CD4-positive, alpha-beta T cell (primary cell): Measurements from ENCODE around the gene PATJ. TPM values are rescaled to one million over a fixed set of nuclear protein-coding genes. Genes with fewer than 3 reads are reported as not detected.
"Not testable (repeated sequence)": the region's sequence is repeated elsewhere in the genome, so short reads cannot be mapped to it uniquely, and the experiment has no call there.

Experiments used
- ATAC-seq: fragments of 200-7000 bp; cut with Tn5 transposase; one replicate; pipeline ENCODE4 v1.10.0; 2022; ENCODE audit warnings: mild to moderate bottlenecking; ENCODE audit not compliant: poor library complexity
- CTCF ChIA-PET: fragments of 350-600 bp; sonication (Branson Sonifier 250); formaldehyde crosslinking; loops from one replicate; lab custom pipeline; 2021; ENCODE audit warnings: antibody characterized with exemption, inconsistent platforms; lab: Charles Lee
- POLR2A ChIA-PET: fragments of 350-600 bp; sonication (Branson Sonifier 250); formaldehyde crosslinking; loops from one replicate; lab custom pipeline; 2021; ENCODE audit warnings: antibody characterized with exemption, inconsistent platforms; lab: Charles Lee
- DNase-seq, 14 experiments: peaks; one replicate each; pipeline ENCODE4 v3.0.0-alpha.2; 2013 to 2020; ENCODE audit warnings: mixed read lengths in 2 of 14
- H3K27ac ChIP-seq, 2 donors: one replicate each; pipeline versions ENCODE4 v1.5.1 to v1.7.0; 2013; ENCODE audit warnings: low read length in 2 of 2, low read depth in 1 of 2, mild to moderate bottlenecking in 1 of 2
- H3K27me3 ChIP-seq, 2 experiments: 1 replicate in 1 of 2; 2 replicates in 1 of 2; pipeline versions ENCODE4 v1.6.1 to v1.7.0; 2013; ENCODE audit warnings: low read length in 2 of 2, control low read depth in 1 of 2, mild to moderate bottlenecking in 1 of 2, moderate library complexity in 1 of 2; ENCODE audit not compliant: insufficient read depth in 2 of 2, control insufficient read depth in 1 of 2
- H3K36me3 ChIP-seq: one replicate; pipeline ENCODE4 v1.6.1; 2013; ENCODE audit warnings: low read length, control low read depth; ENCODE audit not compliant: insufficient read depth
- H3K4me1 ChIP-seq: one replicate; pipeline ENCODE4 v1.6.1; 2013; ENCODE audit warnings: low read length, control low read depth; ENCODE audit not compliant: insufficient read depth
- H3K4me3 ChIP-seq: one replicate; pipeline ENCODE4 v1.5.1; 2013; ENCODE audit warnings: mild to moderate bottlenecking, low read length, moderate library complexity
- H3K9me3 ChIP-seq, 2 experiments: 1 replicate in 1 of 2; 2 replicates in 1 of 2; pipeline versions ENCODE4 v1.6.1 to v1.7.0; 2013; ENCODE audit warnings: low read length in 2 of 2, mild to moderate bottlenecking in 2 of 2, control low read depth in 1 of 2, moderate library complexity in 1 of 2; ENCODE audit not compliant: control insufficient read depth in 1 of 2, insufficient read depth in 1 of 2
- H3K27ac Mint-ChIP-seq: one replicate; pipeline ENCODE4 v1.8.0; 2020; ENCODE audit warnings: mixed read lengths
- H3K27me3 Mint-ChIP-seq: one replicate; pipeline ENCODE4 v1.8.0; 2021; ENCODE audit warnings: mixed read lengths
- H3K36me3 Mint-ChIP-seq: one replicate; pipeline ENCODE4 v1.8.0; 2021; ENCODE audit warnings: low read depth, mixed read lengths
- H3K4me1 Mint-ChIP-seq: one replicate; pipeline ENCODE4 v1.8.0; 2021; ENCODE audit warnings: low read depth, mixed read lengths
- H3K4me3 Mint-ChIP-seq: one replicate; pipeline ENCODE4 v1.8.0; 2020; ENCODE audit warnings: mild to moderate bottlenecking, mixed read lengths
- H3K9me3 Mint-ChIP-seq: one replicate; pipeline ENCODE4 v1.8.0; 2020; ENCODE audit warnings: mixed read lengths
- intact Hi-C, 2 experiments: fragments of 100-400 bp; cut with DNase I in 1 of 2; cut with micrococcal nuclease in 1 of 2; formaldehyde crosslinking; loops; one replicate each; pipeline versions ENCODE4 v1.15.1 to v1.9.0; 2023 to 2025; cut with DNase I, micrococcal nuclease
- total RNA-seq, 174 experiments: library from RNA in 2 of 174; stranded (reverse) in 2 of 174; gene quantifications; one replicate each; pipeline ENCODE4 v1.2.3 and lab custom pipeline; 2021 to 2026
- TF ChIP-seq, protein P1 (sequence below): fragments of 200-600 bp; IDR thresholded peaks from one replicate; pipeline ENCODE4 v1.8.0; 2022; ENCODE audit warnings: antibody characterized with exemption, mild to moderate bottlenecking

PATJ gene
- total RNA-seq, 2 experiments from 2014 or later: 50.4 to 54.1 TPM

DNA sequence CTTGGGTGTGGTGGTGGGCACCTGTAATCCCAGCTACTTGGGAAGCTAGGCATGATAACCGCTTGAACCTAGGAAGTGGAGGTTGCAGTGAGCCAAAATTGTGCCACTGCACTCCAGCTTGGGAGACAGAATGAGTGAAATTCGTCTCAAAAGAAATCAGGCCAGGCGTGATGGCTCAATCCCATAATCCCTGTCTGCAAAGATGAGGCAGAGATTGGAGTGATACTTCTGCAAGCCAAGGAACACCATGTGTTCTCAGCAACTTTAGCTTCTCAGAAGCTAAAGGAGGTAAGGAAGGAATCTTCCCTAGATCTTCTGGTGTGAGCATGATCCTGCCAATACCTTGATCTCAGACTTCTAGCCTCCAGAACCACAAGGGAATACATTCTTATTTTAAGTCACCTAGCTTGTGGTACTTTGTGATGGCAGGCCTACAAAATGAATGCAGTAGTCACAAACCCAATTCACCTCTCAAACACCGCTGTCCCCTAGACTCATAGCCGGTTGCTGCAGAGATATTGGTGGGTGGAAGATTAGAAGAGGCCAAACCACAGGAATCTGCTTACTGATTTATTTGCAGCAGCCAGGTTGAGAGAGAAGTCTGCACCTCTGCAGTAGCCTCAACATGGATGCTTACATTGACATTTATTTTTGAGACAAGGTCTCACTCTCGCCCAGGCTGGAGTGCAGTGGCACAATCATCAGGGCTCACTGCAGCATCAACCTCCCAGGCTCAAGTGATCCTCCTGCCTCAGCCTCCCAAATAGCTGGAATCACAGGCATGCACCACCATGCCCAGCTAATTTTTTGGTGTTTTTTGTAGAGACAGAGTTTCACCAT, 471.0 kb downstream of the PATJ start:
- peaks cover 16% of the 10 kb centered on the region for H3K9me3 Mint-ChIP-seq
- Histone ChIP-seq H3K4me1 (no peaks in the 10 kb centered on the region), H3K27me3 (no peaks in the 10 kb centered on the region), H3K36me3 (no peaks in the 10 kb centered on the region), H3K27ac (no peak overlapping the region), H3K4me3 (no peak overlapping the region), H3K9me3 (peaks cover 7 to 14% of the 10 kb centered on the region in 2 experiments)
- TF ChIP-seq, protein P1, sequence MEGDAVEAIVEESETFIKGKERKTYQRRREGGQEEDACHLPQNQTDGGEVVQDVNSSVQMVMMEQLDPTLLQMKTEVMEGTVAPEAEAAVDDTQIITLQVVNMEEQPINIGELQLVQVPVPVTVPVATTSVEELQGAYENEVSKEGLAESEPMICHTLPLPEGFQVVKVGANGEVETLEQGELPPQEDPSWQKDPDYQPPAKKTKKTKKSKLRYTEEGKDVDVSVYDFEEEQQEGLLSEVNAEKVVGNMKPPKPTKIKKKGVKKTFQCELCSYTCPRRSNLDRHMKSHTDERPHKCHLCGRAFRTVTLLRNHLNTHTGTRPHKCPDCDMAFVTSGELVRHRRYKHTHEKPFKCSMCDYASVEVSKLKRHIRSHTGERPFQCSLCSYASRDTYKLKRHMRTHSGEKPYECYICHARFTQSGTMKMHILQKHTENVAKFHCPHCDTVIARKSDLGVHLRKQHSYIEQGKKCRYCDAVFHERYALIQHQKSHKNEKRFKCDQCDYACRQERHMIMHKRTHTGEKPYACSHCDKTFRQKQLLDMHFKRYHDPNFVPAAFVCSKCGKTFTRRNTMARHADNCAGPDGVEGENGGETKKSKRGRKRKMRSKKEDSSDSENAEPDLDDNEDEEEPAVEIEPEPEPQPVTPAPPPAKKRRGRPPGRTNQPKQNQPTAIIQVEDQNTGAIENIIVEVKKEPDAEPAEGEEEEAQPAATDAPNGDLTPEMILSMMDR: no peak
- H3K27ac Mint-ChIP-seq: no peak overlapping the region
- intact Hi-C loops: no loop called here
- no peaks in the 10 kb centered on the region for H3K27me3 Mint-ChIP-seq
- H3K4me1 Mint-ChIP-seq: no peaks in the 10 kb centered on the region
- DNase-seq: no peak
- ChIA-PET POLR2A (no interaction called here), CTCF (no interaction called here)
- H3K36me3 Mint-ChIP-seq: no peaks in the 10 kb centered on the region
- no peak for ATAC-seq
- no peak overlapping the region for H3K4me3 Mint-ChIP-seq

DNA sequence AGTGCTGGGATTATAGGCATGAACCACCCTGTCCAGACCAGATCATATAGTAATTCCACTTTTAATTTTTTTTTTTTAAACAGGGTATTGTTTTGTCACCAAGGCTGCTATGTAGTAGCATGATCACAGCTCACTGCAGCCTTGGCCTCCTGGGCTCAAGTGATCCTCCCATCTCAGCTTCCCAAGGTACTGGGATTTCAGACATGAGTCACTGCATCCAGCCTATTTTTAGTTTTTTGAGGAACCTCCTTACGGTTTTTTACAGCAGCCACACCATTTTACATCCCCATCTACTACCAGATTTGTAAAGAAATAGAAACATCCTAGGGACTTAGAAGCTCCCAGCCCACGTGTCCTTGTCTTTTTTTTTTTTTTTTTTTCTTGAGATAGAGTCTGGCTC, 476.3 kb downstream of the PATJ start:
- Mint-ChIP-seq H3K27me3 (no peaks in the 10 kb centered on the region), H3K9me3 (peaks cover 3% of the 10 kb centered on the region), H3K36me3 (no peaks in the 10 kb centered on the region), H3K27ac (no peak overlapping the region), H3K4me3 (no peak overlapping the region), H3K4me1 (no peaks in the 10 kb centered on the region)
- TF ChIP-seq, protein P1: no peak
- POLR2A ChIA-PET: no interaction called here
- H3K4me1 ChIP-seq: no peaks in the 10 kb centered on the region
- H3K36me3 ChIP-seq: no peaks in the 10 kb centered on the region
- intact Hi-C loops: no loop called here
- no peak overlapping the region for H3K27ac ChIP-seq
- no peaks in the 10 kb centered on the region for H3K9me3 ChIP-seq
- H3K27me3 ChIP-seq: no peaks in the 10 kb centered on the region
- no peak overlapping the region for H3K4me3 ChIP-seq
- DNase-seq (no peak), ATAC-seq (no peak)
- CTCF ChIA-PET: no interaction called here

DNA sequence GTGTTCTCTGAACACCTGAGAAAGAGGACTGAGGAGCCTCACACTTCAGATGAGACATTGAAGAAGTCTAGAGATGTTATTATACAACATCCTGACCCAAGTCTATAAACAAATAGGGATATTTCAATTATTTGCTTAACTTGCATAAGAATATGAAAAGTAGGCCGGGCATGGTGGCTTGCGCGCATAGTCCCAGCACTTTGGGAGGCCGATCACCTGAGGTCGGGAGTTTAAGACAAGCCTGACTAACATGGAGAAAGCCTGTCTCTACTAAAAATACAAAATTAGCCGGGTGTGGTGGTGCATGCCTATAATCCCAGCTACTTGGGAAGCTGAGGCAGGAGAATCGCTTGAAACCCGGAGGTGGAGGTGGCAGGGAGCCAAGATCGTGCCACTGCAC, 478.2 kb downstream of the PATJ start:
- H3K4me1 Mint-ChIP-seq, H3K9me3 Mint-ChIP-seq, H3K27me3 ChIP-seq, H3K4me3 Mint-ChIP-seq, H3K27ac ChIP-seq, ATAC-seq, CTCF ChIA-PET, POLR2A ChIA-PET, H3K36me3 ChIP-seq, intact Hi-C loops, H3K9me3 ChIP-seq, H3K4me3 ChIP-seq, H3K4me1 ChIP-seq, H3K36me3 Mint-ChIP-seq, DNase-seq, H3K27ac Mint-ChIP-seq, H3K27me3 Mint-ChIP-seq: not testable (repeated sequence)

DNA sequence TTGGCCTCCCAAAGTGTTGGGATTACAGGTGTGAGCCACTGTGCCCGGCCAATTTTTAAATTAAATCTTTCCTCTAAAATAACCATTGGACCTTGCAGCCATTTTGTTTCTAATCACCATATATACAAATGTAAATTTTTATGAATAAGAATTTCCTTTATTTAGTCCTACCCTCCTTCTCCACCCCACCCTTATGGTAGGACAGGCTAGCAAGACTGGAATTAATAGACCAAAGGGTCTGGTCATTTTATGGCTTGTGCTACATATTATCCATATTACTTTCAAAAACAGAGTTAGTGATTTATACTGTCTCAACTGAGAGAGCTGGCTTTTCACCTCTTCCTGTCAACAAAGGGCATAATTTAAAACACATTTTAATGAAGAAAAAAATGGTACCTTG, 478.9 kb downstream of the PATJ start:
- ATAC-seq: no peak
- Histone ChIP-seq H3K4me3 (no peak overlapping the region), H3K9me3 (no peaks in the 10 kb centered on the region), H3K27ac (no peak overlapping the region), H3K36me3 (no peaks in the 10 kb centered on the region), H3K27me3 (no peaks in the 10 kb centered on the region), H3K4me1 (no peaks in the 10 kb centered on the region)
- intact Hi-C loops: no loop called here
- Mint-ChIP-seq H3K27me3 (no peaks in the 10 kb centered on the region), H3K27ac (no peak overlapping the region), H3K4me1 (no peaks in the 10 kb centered on the region), H3K4me3 (no peak overlapping the region), H3K36me3 (no peaks in the 10 kb centered on the region), H3K9me3 (no peaks in the 10 kb centered on the region)
- TF ChIP-seq, protein P1: no peak
- ChIA-PET CTCF (interaction anchor here (0.6 kb wide), 1 partner anchor 447 kb away, joined by 3 read pairs; no protein-coding TSS in a partner anchor), POLR2A (no interaction called here)
- no peak for DNase-seq
